Activated CD8-positive, alpha-beta memory T cell treated with anti-CD3 and anti-CD28 coated beads for 36 hours (primary cell): ENCODE measurements around the gene CYP4B1. TPM values are rescaled to one million over a fixed set of nuclear protein-coding genes. Genes with fewer than 3 reads are reported as not detected.

Experiments used
- total RNA-seq, 2 experiments: library from RNA; stranded (reverse); gene quantifications; one replicate each; pipeline ENCODE4 v1.2.3, GENCODE V29; 2021

The CYP4B1 gene
- total RNA-seq, 2 experiments from 2014 or later = not detected

Other genes with a start within 250 kb of the CYP4B1 start
- gene KNCN, start 247.4 kb upstream of the CYP4B1 start, total RNA-seq = not detected
- gene MKNK1, start 194.8 kb upstream of the CYP4B1 start, total RNA-seq = 10 to 100 TPM; 28.3 to 28.9 TPM
- gene MOB3C, start 182.2 kb upstream of the CYP4B1 start, total RNA-seq = 1 to 10 TPM; 7.6 to 7.7 TPM
- gene ATPAF1, start 130.7 kb upstream of the CYP4B1 start, total RNA-seq = 10 to 100 TPM; 40.7 to 42.5 TPM
- gene TEX38, start 127.2 kb upstream of the CYP4B1 start, total RNA-seq = not detected
- gene EFCAB14, start 79.9 kb upstream of the CYP4B1 start, total RNA-seq = 10 to 100 TPM; 44.9 to 45.6 TPM
- gene CYP4A11, start 142.4 kb downstream of the CYP4B1 start, total RNA-seq = not detected
- not detected for gene CYP4X1, start 224.6 kb downstream of the CYP4B1 start, total RNA-seq